Endothelial cell of umbilical vein (primary cell): Measurements from ENCODE around the gene C12orf57. TPM values are rescaled to one million over a fixed set of nuclear protein-coding genes. Genes with fewer than 3 reads are reported as not detected.

Experiments
- BruUV-seq: library from RNA; stranded (reverse); fragments of 400-500 nt; replicated peaks from 2 replicates; lab custom pipeline; 2021; lab: Mats Ljungman, UMichigan
- CTCF ChIA-PET: fragments of 300-600, 350-600 bp; sonication (Branson Sonifier 250); formaldehyde crosslinking; loops from one replicate; lab custom pipeline; 2021; ENCODE audit warnings: antibody characterized with exemption, inconsistent platforms; lab: Charles Lee
- POLR2A ChIA-PET: fragments of 300-600, 350-600 bp; sonication (Branson Sonifier 250); formaldehyde crosslinking; loops from one replicate; lab custom pipeline; 2021; ENCODE audit warnings: antibody characterized with exemption, inconsistent platforms; lab: Charles Lee
- DNase-seq: peaks from one replicate; pipeline ENCODE4 v3.0.0-alpha.2; 2011; ENCODE audit warnings: low read depth, low spot score
- FAIRE-seq: peaks from 2 replicates; lab custom pipeline; 2011; peaks lifted over from hg19 to GRCh38; lab: Jason Lieb, UNC
- H2AFZ ChIP-seq: 2 replicates; pipeline ENCODE4 v1.6.0; 2012; ENCODE audit warnings: low read depth, low read length, control low read depth, inconsistent platforms
- H3K27ac ChIP-seq: 2 replicates; pipeline ENCODE4 v1.5.1; 2011; ENCODE audit warnings: low read depth, mild to moderate bottlenecking, control low read depth, low read length, moderate library complexity; ENCODE audit not compliant: insufficient read depth
- H3K27me3 ChIP-seq, 2 experiments: 2 replicates each; pipeline versions ENCODE4 v1.6.0 to v1.6.1; 2011; ENCODE audit warnings: low read length in 2 of 2, mixed read lengths in 1 of 2; ENCODE audit not compliant: control insufficient read depth in 2 of 2, insufficient read depth in 2 of 2
- H3K36me3 ChIP-seq, 2 experiments: 2 replicates in 1 of 2; 3 replicates in 1 of 2; pipeline ENCODE4 v1.5.1; 2011; ENCODE audit warnings: low read length in 2 of 2, mild to moderate bottlenecking in 1 of 2, moderate library complexity in 1 of 2; ENCODE audit not compliant: control insufficient read depth in 2 of 2, insufficient read depth in 2 of 2; ENCODE audit errors: extremely low read depth in 1 of 2
- H3K4me1 ChIP-seq: 3 replicates; pipeline ENCODE4 v1.5.1; 2011; ENCODE audit warnings: mild to moderate bottlenecking, low read length; ENCODE audit not compliant: control insufficient read depth, insufficient read depth; ENCODE audit errors: extremely low read depth
- H3K4me2 ChIP-seq: 2 replicates; pipeline ENCODE4 v1.6.1; 2011; ENCODE audit warnings: low read length, control low read depth, mixed read lengths; ENCODE audit not compliant: insufficient read depth
- H3K4me3 ChIP-seq, 3 experiments: fragments of 200-600 bp in 1 of 3; sonication (generic), shearing (Covaris generic) in 1 of 3; replicated peaks in 1 of 3; 2 replicates each; pipeline ENCODE4 v1.5.1; 2011 to 2016; ENCODE audit warnings: control low read depth in 3 of 3, low read length in 3 of 3, mild to moderate bottlenecking in 2 of 3, inconsistent platforms in 1 of 3, low read depth in 1 of 3, moderate library complexity in 1 of 3; ENCODE audit not compliant: insufficient read depth in 1 of 3
- H3K79me2 ChIP-seq: 2 replicates; pipeline ENCODE4 v1.6.0; 2012; ENCODE audit warnings: low read length, inconsistent platforms; ENCODE audit not compliant: control insufficient read depth, insufficient read depth
- H3K9ac ChIP-seq: replicated peaks from 2 replicates; pipeline ENCODE3; 2011; ENCODE audit warnings: low read length, control low read depth; ENCODE audit not compliant: insufficient read depth; ENCODE audit errors: extremely low read depth
- H3K9me1 ChIP-seq: replicated peaks from 3 replicates; pipeline ENCODE4 v1.6.0; 2011; ENCODE audit warnings: mild to moderate bottlenecking, low read length; ENCODE audit not compliant: control insufficient read depth, insufficient read depth; ENCODE audit errors: extremely low read depth
- H3K9me3 ChIP-seq: replicated peaks from 2 replicates; pipeline ENCODE4 v1.5.1; 2012; ENCODE audit warnings: low read length, inconsistent platforms; ENCODE audit not compliant: control insufficient read depth, insufficient read depth
- H4K20me1 ChIP-seq: replicated peaks from 2 replicates; pipeline ENCODE3; 2011; ENCODE audit warnings: mild to moderate bottlenecking, low read length; ENCODE audit not compliant: control insufficient read depth, insufficient read depth; ENCODE audit errors: extremely low read depth
- CTCF ChIP-seq, 2 donors: IDR thresholded peaks; 1 replicate in 1 of 2; 2 replicates in 1 of 2; pipeline ENCODE4 v1.5.1; 2011; ENCODE audit warnings: low read length in 2 of 2, mild to moderate bottlenecking in 2 of 2, moderate library complexity in 2 of 2, control low read depth in 1 of 2, inconsistent platforms in 1 of 2, low read depth in 1 of 2; ENCODE audit not compliant: insufficient read depth in 1 of 2; ENCODE audit errors: extremely low read depth in 1 of 2
- EZH2 ChIP-seq: IDR thresholded peaks from 2 replicates; pipeline ENCODE4 v1.6.1; 2012; ENCODE audit warnings: borderline replicate concordance, low read depth, mild to moderate bottlenecking, moderate library complexity, low read length, inconsistent platforms; ENCODE audit not compliant: severe bottlenecking
- FOS ChIP-seq: IDR thresholded peaks from 2 replicates; pipeline ENCODE4 v1.6.1; 2011; ENCODE audit warnings: mild to moderate bottlenecking, low read length, moderate library complexity, borderline replicate concordance; ENCODE audit not compliant: insufficient read depth
- GATA2 ChIP-seq: IDR thresholded peaks from 2 replicates; pipeline ENCODE4 v1.7.0; 2011; ENCODE audit warnings: low read depth, mild to moderate bottlenecking, moderate library complexity, mixed read lengths, low read length; ENCODE audit not compliant: insufficient read length, insufficient read depth
- JUN ChIP-seq: IDR thresholded peaks from 2 replicates; pipeline ENCODE4 v1.6.1; 2011; ENCODE audit warnings: borderline replicate concordance, low read depth; ENCODE audit not compliant: insufficient read length, insufficient read depth
- MAX ChIP-seq: IDR thresholded peaks from 2 replicates; pipeline ENCODE4 v1.6.1; 2011; ENCODE audit not compliant: insufficient read depth, insufficient read length
- MYC ChIP-seq: IDR thresholded peaks from one replicate; pipeline ENCODE4 v1.6.1; 2011; ENCODE audit warnings: mild to moderate bottlenecking, low read depth, low read length
- POLR2A ChIP-seq: IDR thresholded peaks from 2 replicates; pipeline ENCODE4 v1.6.1; 2012; ENCODE audit warnings: low read depth, mild to moderate bottlenecking, control low read depth, low read length
- POLR2AphosphoS5 ChIP-seq: IDR thresholded peaks from 2 replicates; pipeline ENCODE4 v1.6.1; 2012; ENCODE audit warnings: low read depth, mild to moderate bottlenecking, control low read depth, low read length, moderate library complexity; ENCODE audit not compliant: insufficient read depth
- dilution Hi-C: fragments of 300-500 bp; cut with MboI; formaldehyde crosslinking; loops from one replicate; pipeline ENCODE4 v1.15.0; 2019; ENCODE audit warnings: low sequenced_read_pairs; ENCODE audit not compliant: extremely low pct_ligation_motif_present
- intact Hi-C: fragments of 100-400 bp; cut with micrococcal nuclease; formaldehyde crosslinking; loops from one replicate; pipeline ENCODE4 v1.10.0; 2022
- polyA plus RNA-seq, 4 experiments: library from polyadenylated mRNA; depleted of rRNA in 3 of 4; stranded (reverse) in 3 of 4; unstranded in 1 of 4; fragments of >200 nt; gene quantifications; 2 replicates each; pipeline versions ENCODE4 v1.2.1 to v1.2.3, GENCODE V29; 2011 to 2012; ENCODE audit warnings: missing spikeins in 1 of 4
- total RNA-seq: library from RNA; stranded (reverse); gene quantifications from 2 replicates; pipeline ENCODE4 v1.2.3, GENCODE V29; 2021

Gene C12orf57
- total and polyA plus RNA-seq, 2 donors (not counting 3 experiments of a cell fraction or from before 2014, with no cell fraction given): 167 to 729 TPM

GRCh38 chr12:6945613-6946012, 1.8 kb downstream of the C12orf57 start:
- Histone ChIP-seq H3K4me3 (no peak overlapping the region), H3K9ac (no peak overlapping the region), H3K9me1 (no peaks in the 10 kb centered on the region), H3K4me1 (peaks cover 15% of the 10 kb centered on the region), H3K36me3 (peaks cover 0 to 11% of the 10 kb centered on the region in 2 experiments), H3K4me2 (no peak overlapping the region), H3K9me3 (no peaks in the 10 kb centered on the region), H2AFZ (no peak overlapping the region), H3K27ac (no peak overlapping the region), H3K79me2 (no peaks in the 10 kb centered on the region), H3K27me3 (no peaks in the 10 kb centered on the region), H4K20me1 (no peaks in the 10 kb centered on the region)
- TF ChIP-seq POLR2AphosphoS5 (no peak), JUN (no peak), FOS (no peak), EZH2 (no peak), POLR2A (no peak), MYC (no peak), MAX (no peak), CTCF (IDR thresholded peaks at IDR 0.05; ENCODE audit: extremely low read depth in 1 of 2, insufficient read depth in 1 of 2, low read depth in 1 of 2, low read length in 2 of 2) (no peak), GATA2 (no peak)
- FAIRE-seq (no peak), DNase-seq (no peak)
- intact Hi-C loops: loop anchor here (2.0 kb wide), 1 partner anchor 73 kb away; the partner anchor contains the start of gene LPCAT3
- dilution Hi-C loops: no loop called here
- POLR2A ChIA-PET: interaction anchor here (1.5 to 2.0 kb wide), 2 partner anchors 19 to 78 kb away, joined by 6 read pairs; partner anchors contain the start of gene TPI1
- CTCF ChIA-PET: interaction anchor here (0.9 to 6.0 kb wide), 6 partner anchors 9 to 165 kb away, joined by 4 to 124 read pairs (median 12); partner anchors contain the start of gene C1RL
- no TSS peak for BruUV-seq
